ES-I3 (cell line): Measurements from ENCODE around the gene ADGRD1.

Experiments
- H3K36me3 ChIP-seq: 2 replicates; pipeline ENCODE4 v1.6.1; 2013; ENCODE audit warnings: mild to moderate bottlenecking, low read length, control low read depth, moderate library complexity; ENCODE audit not compliant: insufficient read depth
- H3K4me1 ChIP-seq: 2 replicates; pipeline ENCODE4 v1.6.1; 2013; ENCODE audit warnings: mild to moderate bottlenecking, control low read depth, low read length; ENCODE audit not compliant: insufficient read depth
- H3K9ac ChIP-seq: 2 replicates; pipeline ENCODE4 v1.6.1; 2013; ENCODE audit warnings: low read depth, mild to moderate bottlenecking, low read length, moderate library complexity
- H3K9me3 ChIP-seq: 2 replicates; pipeline ENCODE4 v1.6.1; 2013; ENCODE audit warnings: mild to moderate bottlenecking, low read length, moderate library complexity; ENCODE audit not compliant: control insufficient read depth, insufficient read depth

ADGRD1 gene

DNA sequence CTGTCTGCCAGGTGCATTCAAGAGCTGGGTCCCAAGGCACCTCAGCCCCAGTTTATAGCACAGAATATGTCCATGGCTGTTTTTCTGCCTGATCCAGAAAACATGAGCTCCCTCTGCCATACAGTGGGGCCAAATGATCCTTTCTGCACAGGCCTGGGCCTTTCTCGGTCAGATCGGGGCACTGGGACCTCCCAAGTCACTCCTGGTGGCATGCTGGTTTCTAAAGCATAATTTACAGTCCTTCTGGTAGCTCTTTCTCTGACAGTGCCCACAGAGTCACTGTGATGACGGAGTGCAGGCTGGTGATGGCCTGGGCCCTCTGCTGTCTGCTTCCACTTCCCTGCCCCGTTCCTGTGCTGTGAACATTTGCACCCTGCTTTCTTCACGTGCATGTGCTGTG is 99.2 kb downstream of the ADGRD1 start:
- H3K9ac ChIP-seq = no peak overlapping the region
- no peaks in the 10 kb centered on the region for H3K9me3 ChIP-seq
- no peaks in the 10 kb centered on the region for H3K4me1 ChIP-seq
- H3K36me3 ChIP-seq = no peaks in the 10 kb centered on the region

DNA sequence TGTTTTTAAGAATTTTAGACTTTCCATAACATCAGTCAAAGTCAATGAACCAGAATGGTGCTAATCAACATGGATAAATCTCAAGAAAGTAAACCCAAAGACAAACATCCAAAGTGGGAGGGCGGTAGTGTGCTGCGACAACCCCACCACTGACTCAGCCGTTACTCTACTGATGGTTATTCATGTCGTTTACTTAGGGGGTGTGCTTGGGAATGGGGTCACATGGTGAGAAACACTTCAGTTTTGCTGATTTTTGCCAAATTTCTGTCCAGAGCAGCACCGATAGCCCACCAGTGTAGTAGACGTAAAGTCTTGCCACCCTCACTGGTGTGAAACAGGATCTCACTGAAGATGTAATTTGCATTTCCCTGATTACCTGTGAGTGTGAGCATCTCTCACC is 99.9 kb downstream of the ADGRD1 start:
- no peaks in the 10 kb centered on the region for H3K4me1 ChIP-seq
- H3K9ac ChIP-seq = no peak overlapping the region
- H3K9me3 ChIP-seq = no peaks in the 10 kb centered on the region
- H3K36me3 ChIP-seq = no peaks in the 10 kb centered on the region

DNA sequence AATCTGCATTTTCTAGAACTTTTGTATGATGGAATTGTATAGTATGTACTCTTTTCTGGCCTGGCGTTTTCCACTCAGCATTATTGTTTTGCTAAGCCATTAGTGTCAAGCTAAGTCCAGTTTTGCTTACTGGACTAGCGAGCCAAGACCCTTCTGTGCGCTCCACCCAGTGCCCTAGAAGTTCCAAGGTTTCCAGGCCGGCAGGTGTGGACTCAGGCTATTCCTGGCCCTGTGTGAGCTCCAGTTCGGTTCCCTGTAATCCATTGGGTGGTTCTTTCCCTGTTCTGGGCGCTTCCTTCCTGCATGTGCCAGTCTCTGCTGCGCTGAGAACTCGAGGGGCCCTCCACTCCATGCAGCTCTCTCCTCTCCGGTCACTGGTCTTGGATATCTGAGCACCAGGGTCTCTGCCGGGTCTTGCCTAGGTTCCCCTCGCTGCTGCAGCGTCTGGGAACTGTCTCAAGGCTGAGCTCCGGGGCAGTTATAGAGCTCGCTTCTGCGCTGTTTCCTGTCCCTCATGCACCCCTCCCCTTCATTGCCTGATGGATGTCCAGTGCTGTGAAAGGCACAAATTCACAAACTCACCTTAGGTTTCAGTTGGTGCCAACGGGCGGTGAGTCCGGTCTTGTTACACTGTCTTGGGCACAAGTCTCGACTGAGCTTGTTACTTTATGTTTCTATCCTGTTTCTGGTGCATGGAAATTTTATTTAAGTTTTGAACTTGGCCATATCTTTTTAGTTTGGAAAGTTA is 100.8 kb downstream of the ADGRD1 start:
- no peaks in the 10 kb centered on the region for H3K9me3 ChIP-seq
- H3K4me1 ChIP-seq = no peaks in the 10 kb centered on the region
- no peaks in the 10 kb centered on the region for H3K36me3 ChIP-seq
- H3K9ac ChIP-seq = no peak overlapping the region

DNA sequence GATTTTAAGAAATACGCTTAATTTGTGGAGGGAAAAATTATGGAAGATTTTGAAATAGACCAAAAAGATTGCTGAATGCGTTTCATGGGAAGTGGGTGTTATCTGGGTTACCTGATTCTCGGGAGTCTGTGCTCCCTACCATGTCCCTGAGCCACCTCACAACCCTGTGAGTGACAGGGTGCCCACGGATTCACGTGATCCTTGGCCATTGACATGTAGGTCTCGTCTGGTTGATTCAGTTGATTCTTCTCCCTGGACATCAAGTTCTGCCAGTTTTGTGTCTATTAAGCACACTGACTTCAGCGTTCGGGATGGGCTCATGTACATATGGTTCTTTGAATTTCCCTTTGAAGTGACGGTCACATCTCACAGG is 101.4 kb downstream of the ADGRD1 start:
- H3K9ac ChIP-seq = no peak overlapping the region
- H3K9me3 ChIP-seq = no peaks in the 10 kb centered on the region
- H3K36me3 ChIP-seq = no peaks in the 10 kb centered on the region
- no peaks in the 10 kb centered on the region for H3K4me1 ChIP-seq

DNA sequence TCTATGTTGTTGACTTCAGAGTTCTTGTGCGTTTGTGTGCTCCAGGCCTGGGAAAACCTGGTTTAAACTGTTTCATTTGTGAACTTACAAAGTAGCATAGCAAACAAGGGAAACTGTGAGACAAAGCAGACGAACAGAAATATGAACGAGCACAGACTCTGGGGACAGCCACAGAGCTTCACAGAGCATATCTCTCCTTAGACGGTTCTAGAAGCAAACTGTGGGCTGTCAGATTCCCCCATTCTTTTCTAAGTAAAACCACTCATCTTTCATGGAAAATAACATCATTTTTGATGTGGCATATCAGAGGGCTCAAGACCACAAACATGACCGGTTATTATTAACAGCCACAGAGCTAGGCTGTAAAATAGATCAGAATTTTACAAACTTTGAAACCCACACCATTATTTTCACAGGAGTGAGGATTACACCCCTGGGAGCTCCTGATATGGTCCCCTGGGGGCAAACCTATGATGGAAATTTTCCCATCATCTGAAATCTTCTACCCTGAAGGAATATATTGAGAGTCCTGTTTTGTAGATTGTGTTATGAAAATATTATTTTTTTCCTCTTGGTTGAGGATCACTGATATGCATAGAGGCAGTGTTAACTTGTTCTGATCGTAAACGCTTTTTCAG is 102.0 kb downstream of the ADGRD1 start:
- H3K36me3 ChIP-seq = no peaks in the 10 kb centered on the region
- H3K9ac ChIP-seq = no peak overlapping the region
- H3K4me1 ChIP-seq = no peaks in the 10 kb centered on the region
- H3K9me3 ChIP-seq = no peaks in the 10 kb centered on the region

DNA sequence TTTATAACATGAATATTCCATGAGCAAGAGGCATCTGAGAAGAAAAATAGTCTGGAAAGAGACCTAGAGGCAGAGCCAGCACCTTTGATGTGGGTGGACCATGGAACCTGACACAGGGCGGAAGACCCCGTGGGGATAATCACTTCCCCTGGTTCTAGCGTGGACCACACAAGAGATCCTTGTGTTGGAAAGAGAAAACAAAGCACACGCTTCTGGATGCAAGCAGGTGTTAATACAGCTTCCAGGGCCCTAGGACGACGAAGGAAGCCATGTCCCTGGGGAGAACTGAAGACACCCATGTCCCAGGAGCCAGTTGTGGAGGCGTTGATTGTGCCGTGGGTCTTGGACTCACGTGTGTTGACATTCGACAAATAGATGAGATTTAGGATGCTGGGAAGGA is 102.9 kb downstream of the ADGRD1 start:
- no peaks in the 10 kb centered on the region for H3K9me3 ChIP-seq
- H3K36me3 ChIP-seq = no peaks in the 10 kb centered on the region
- no peaks in the 10 kb centered on the region for H3K4me1 ChIP-seq
- no peak overlapping the region for H3K9ac ChIP-seq

DNA sequence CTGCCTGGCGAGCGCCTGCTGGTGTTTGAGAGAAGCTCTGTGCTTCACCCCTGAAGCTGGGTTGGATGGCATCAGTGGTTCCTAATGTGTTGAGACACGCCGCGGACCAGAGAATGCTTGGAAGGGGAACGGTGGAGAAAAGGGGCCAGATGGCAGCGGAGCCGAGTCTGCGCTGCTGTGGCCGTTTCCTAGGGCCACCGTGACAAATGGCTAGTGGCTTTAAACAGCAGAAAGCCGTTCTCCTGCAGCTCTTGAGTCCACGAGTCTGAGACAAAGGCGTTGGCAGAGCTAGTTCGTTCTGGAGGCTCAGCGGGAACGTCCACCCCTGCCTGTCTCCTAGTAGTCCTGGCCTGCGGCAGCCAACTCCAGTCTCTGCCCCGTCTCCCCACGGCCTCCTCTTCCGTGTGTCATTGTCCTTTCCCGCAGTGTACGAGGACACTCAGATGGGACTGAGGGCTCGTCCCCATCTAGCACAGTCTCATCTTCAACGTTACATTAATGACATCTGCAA is 103.6 kb downstream of the ADGRD1 start:
- no peak overlapping the region for H3K9ac ChIP-seq
- no peaks in the 10 kb centered on the region for H3K9me3 ChIP-seq
- H3K36me3 ChIP-seq = no peaks in the 10 kb centered on the region
- no peaks in the 10 kb centered on the region for H3K4me1 ChIP-seq

DNA sequence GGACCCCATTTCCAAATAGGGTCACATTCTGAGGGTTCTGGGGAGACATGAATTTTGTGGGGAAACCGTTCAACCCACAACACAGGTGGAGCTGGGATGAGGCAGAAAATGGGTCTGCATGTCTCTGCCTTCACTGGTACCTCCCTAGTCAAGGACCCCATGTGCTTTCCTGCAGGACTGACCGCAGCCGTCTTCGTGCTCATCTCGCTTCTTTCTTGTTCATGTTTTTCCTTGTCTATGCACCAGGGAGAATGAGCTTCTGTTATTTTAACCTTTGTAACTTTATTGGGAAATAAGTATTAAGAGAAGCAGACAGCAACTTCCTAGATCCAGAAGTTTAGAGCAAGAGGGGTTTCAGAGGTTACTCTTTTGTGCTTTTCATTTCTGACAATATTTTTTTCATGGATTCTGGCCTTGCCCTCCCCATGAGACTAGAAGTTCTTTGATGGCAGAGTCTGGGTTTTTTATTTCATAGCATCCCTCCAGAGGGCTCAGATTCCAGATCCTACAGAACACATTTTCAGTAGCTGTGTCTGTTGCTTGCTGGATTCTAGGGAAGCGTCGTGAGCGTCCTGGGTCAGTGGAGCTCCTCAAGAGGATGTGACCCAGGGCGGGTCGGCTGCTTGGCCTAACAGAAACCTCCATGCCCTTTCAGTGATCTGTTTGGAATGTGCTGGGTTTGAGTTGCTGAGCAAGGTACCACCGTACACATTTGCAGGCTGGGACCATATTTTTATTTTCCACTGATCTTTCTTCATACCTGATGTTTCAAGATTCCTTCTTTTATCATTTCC is 104.2 kb downstream of the ADGRD1 start:
- Histone ChIP-seq H3K9me3 (no peaks in the 10 kb centered on the region), H3K9ac (no peak overlapping the region), H3K36me3 (no peaks in the 10 kb centered on the region), H3K4me1 (no peaks in the 10 kb centered on the region)

DNA sequence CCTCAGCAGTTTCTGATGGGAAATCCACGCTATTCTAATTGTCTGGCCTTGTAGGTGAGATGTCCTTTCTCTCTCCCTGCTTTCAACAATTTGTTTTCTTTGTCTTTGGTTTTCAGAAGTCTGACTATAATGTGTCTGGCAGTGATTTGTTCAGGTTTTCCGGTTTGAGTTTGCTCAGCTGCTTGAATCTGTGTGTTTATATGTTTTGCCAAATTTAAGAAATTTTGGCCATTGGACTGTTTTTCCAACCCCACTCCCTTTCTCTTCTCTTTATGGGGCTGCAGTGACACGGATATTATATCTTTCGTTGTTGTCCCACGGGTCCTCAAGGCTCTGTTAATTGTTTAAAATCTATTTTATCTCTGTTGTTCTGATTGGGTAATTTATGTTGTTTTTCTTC is 105.0 kb downstream of the ADGRD1 start:
- no peaks in the 10 kb centered on the region for H3K9me3 ChIP-seq
- no peaks in the 10 kb centered on the region for H3K36me3 ChIP-seq
- no peaks in the 10 kb centered on the region for H3K4me1 ChIP-seq
- H3K9ac ChIP-seq = no peak overlapping the region

GRCh38 chr12:131060011-131060703 is 106.5 kb downstream of the ADGRD1 start:
- Histone ChIP-seq H3K36me3 (no peaks in the 10 kb centered on the region), H3K4me1 (no peaks in the 10 kb centered on the region), H3K9me3 (no peaks in the 10 kb centered on the region), H3K9ac (no peak overlapping the region)

- Histone ChIP-seq H3K9ac (no peak overlapping the region), H3K36me3 (no peaks in the 10 kb centered on the region), H3K4me1 (no peaks in the 10 kb centered on the region), H3K9me3 (no peaks in the 10 kb centered on the region)
These were observed 107.5 kb downstream of the ADGRD1 start for GRCh38 chr12:131061041-131061806.

DNA sequence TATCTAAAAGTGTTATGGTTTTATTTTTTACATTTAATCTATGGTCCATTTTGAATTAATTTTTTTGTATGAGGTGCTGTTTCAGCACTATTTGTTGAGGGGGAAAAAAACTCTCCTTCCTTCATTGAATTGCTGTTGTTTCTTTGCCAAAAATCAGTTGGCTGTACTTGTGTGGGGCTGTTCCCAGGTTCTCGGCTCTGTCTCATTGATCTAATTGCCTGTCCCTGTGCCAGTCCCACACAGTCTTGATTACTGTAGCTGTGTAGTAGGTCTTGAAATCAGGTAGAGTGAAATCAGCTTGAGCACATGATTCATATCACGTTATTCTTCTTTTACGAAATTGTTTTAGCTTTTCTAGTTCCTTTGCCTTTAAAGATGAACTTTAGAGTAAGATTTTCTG is 109.7 kb downstream of the ADGRD1 start:
- H3K9ac ChIP-seq = no peak overlapping the region

GRCh38 chr12:131063960-131064359 is 110.3 kb downstream of the ADGRD1 start:
- Histone ChIP-seq H3K9me3 (no peaks in the 10 kb centered on the region), H3K9ac (no peak overlapping the region), H3K36me3 (no peaks in the 10 kb centered on the region)

More for the DNA sequence above, 109.7 kb downstream of the ADGRD1 start:
- H3K4me1 ChIP-seq = no peaks in the 10 kb centered on the region
- no peaks in the 10 kb centered on the region for H3K9me3 ChIP-seq
- H3K36me3 ChIP-seq = no peaks in the 10 kb centered on the region

GRCh38 chr12:131065279-131065678 is 111.6 kb downstream of the ADGRD1 start:
- no peaks in the 10 kb centered on the region for H3K4me1 ChIP-seq

More at GRCh38 chr12:131063960-131064359, 110.3 kb downstream of the ADGRD1 start:
- H3K4me1 ChIP-seq = no peaks in the 10 kb centered on the region

More at GRCh38 chr12:131065279-131065678, 111.6 kb downstream of the ADGRD1 start:
- Histone ChIP-seq H3K36me3 (no peaks in the 10 kb centered on the region), H3K9me3 (no peaks in the 10 kb centered on the region), H3K9ac (no peak overlapping the region)
